K562 (cell line): ENCODE measurements around the gene RRAGD. TPM values are rescaled to one million over a fixed set of nuclear protein-coding genes. Genes with fewer than 3 reads are reported as not detected.

ENCODE experiments used
- ATAC-seq: fragments of 200-7000 bp; cut with Tn5 transposase; 3 replicates; pipeline ENCODE4 v1.9.1; 2020; ENCODE audit warnings: moderate library complexity
- BruUV-seq: library from RNA; stranded (reverse); fragments of 400-500 nt; replicated peaks from 2 replicates; lab custom pipeline; 2021; lab: Mats Ljungman, UMichigan
- CTCF ChIA-PET: fragments of 300-600 bp; formaldehyde crosslinking; extraction: SDS; loops from one replicate; lab custom pipeline; 2021; ENCODE audit warnings: low intra/inter-chr PET ratio; lab: Yijun Ruan, JAX
- POLR2A ChIA-PET: fragments of 300-600, 350-650 bp; sonication (Branson Sonifier 250); formaldehyde crosslinking; extraction: SDS; loops from one replicate; lab custom pipeline; 2021; ENCODE audit warnings: antibody characterized with exemption, inconsistent platforms; lab: Yijun Ruan, JAX
- DNase-seq, 4 experiments: peaks; one replicate each; pipeline versions ENCODE4 v3.0.0 to v3.0.0-alpha.2; 2011 to 2018; ENCODE audit warnings: low spot score in 3 of 4, mixed read lengths in 3 of 4; ENCODE audit errors: extremely low read depth in 1 of 4
- FAIRE-seq: peaks from 2 replicates; lab custom pipeline; 2011; peaks lifted over from hg19 to GRCh38; lab: Jason Lieb, UNC
- H2AFZ ChIP-seq: 2 replicates; pipeline ENCODE4 v1.6.0; 2011; ENCODE audit warnings: low read depth, low read length, control low read depth, inconsistent platforms
- H3K27ac ChIP-seq: fragments of 200-600 bp; 3 replicates; pipeline ENCODE4 v1.8.0; 2011; ENCODE audit warnings: low read depth, mild to moderate bottlenecking, control low read depth, inconsistent platforms, low read length, moderate library complexity, mixed read lengths; ENCODE audit errors: extremely low read depth
- H3K27me3 ChIP-seq, 2 experiments: fragments of 300-600 bp in 1 of 2; 2 replicates in 1 of 2; 3 replicates in 1 of 2; pipeline versions ENCODE4 v1.6.0 to v1.8.0; 2011; ENCODE audit warnings: inconsistent platforms in 2 of 2, low read length in 2 of 2, mild to moderate bottlenecking in 1 of 2, mixed read lengths in 1 of 2, moderate library complexity in 1 of 2; ENCODE audit not compliant: control insufficient read depth in 2 of 2, insufficient read depth in 2 of 2
- H3K36me3 ChIP-seq: fragments of 300-600 bp; 3 replicates; pipeline ENCODE4 v1.8.0; 2011; ENCODE audit warnings: mild to moderate bottlenecking, low read length, inconsistent platforms; ENCODE audit not compliant: control insufficient read depth, insufficient read depth
- H3K4me1 ChIP-seq, 2 experiments: fragments of 200-600 bp in 1 of 2; replicated peaks in 1 of 2; 2 replicates in 1 of 2; 3 replicates in 1 of 2; pipeline versions ENCODE4 v1.5.1 to v1.8.0; 2011; ENCODE audit warnings: inconsistent platforms in 2 of 2, low read length in 2 of 2, mild to moderate bottlenecking in 1 of 2, mixed read lengths in 1 of 2, moderate library complexity in 1 of 2; ENCODE audit not compliant: control insufficient read depth in 2 of 2, insufficient read depth in 2 of 2
- H3K4me2 ChIP-seq: 2 replicates; pipeline ENCODE4 v1.6.1; 2011; ENCODE audit warnings: low read length, control low read depth, inconsistent platforms, mixed read lengths; ENCODE audit not compliant: insufficient read depth
- H3K4me3 ChIP-seq: fragments of 200-600 bp; sonication (generic), shearing (Covaris generic); 2 replicates; pipeline ENCODE4 v1.5.1; 2016; ENCODE audit warnings: control low read depth, inconsistent platforms
- H3K79me2 ChIP-seq: fragments of 200-600 bp; 3 replicates; pipeline ENCODE4 v1.8.0; 2011; ENCODE audit warnings: low read length, inconsistent platforms; ENCODE audit not compliant: control insufficient read depth, insufficient read depth
- H3K9ac ChIP-seq, 2 experiments: 2 replicates each; pipeline versions ENCODE4 v1.6.0 to v1.6.1; 2011; ENCODE audit warnings: low read depth in 2 of 2, low read length in 2 of 2, control low read depth in 1 of 2, inconsistent platforms in 1 of 2, mild to moderate bottlenecking in 1 of 2, mixed read lengths in 1 of 2; ENCODE audit not compliant: insufficient read depth in 1 of 2
- H3K9me1 ChIP-seq: one replicate; pipeline ENCODE4 v1.6.0; 2011; ENCODE audit warnings: inconsistent platforms, mild to moderate bottlenecking, low read length, moderate library complexity; ENCODE audit not compliant: control insufficient read depth, insufficient read depth
- H3K9me3 ChIP-seq: replicated peaks from 2 replicates; pipeline ENCODE4 v1.5.1; 2011; ENCODE audit warnings: low read depth, low read length, inconsistent platforms; ENCODE audit not compliant: control insufficient read depth, insufficient read depth
- H4K20me1 ChIP-seq: replicated peaks from 2 replicates; pipeline ENCODE4 v1.6.1; 2011; ENCODE audit warnings: low read length, inconsistent platforms, mixed read lengths; ENCODE audit not compliant: control insufficient read depth, insufficient read depth
- ADNP ChIP-seq: fragments of 200-800 bp; sonication (Bioruptor generic); IDR thresholded peaks from 2 replicates; pipeline ENCODE4 v1.6.1; 2016; ENCODE audit warnings: missing genetic modification characterization, missing compliant biosample characterization
- BCOR ChIP-seq: fragments of 450-650 bp; IDR thresholded peaks from 2 replicates; pipeline ENCODE4 v1.6.1; 2016
- BHLHE40 ChIP-seq: IDR thresholded peaks from 2 replicates; pipeline ENCODE4 v1.6.1; 2011; ENCODE audit warnings: low read length, improper control_type of control experiment
- HDAC2 ChIP-seq: fragments of 450-650 bp; IDR thresholded peaks from 2 replicates; pipeline ENCODE4 v1.6.1; 2016; ENCODE audit warnings: mild to moderate bottlenecking
- LEF1 ChIP-seq: fragments of 450-650 bp; IDR thresholded peaks from 2 replicates; pipeline ENCODE4 v1.6.1; 2016; ENCODE audit warnings: mild to moderate bottlenecking
- POU5F1 ChIP-seq: fragments of 150-350 bp; IDR thresholded peaks from 2 replicates; pipeline ENCODE4 v1.6.1; 2014; ENCODE audit warnings: borderline replicate concordance, low read length, low read depth, mild to moderate bottlenecking; ENCODE audit not compliant: partially characterized antibody
- RBM25 ChIP-seq: fragments of 200-400 bp; formaldehyde crosslinking; IDR thresholded peaks from 2 replicates; pipeline ENCODE4 v1.6.1; 2018; ENCODE audit warnings: low read length, low read depth, moderate library complexity; ENCODE audit not compliant: severe bottlenecking
- TFAM ChIP-seq: fragments of 250-450 bp; sonication (Bioruptor Pico); conservative IDR thresholded peaks from 2 replicates; pipeline ENCODE4 v1.5.0; 2021; ENCODE audit warnings: mild to moderate bottlenecking, moderate library complexity
- TRIM28 ChIP-seq: fragments of 450-650 bp; IDR thresholded peaks from 2 replicates; pipeline ENCODE4 v1.6.1; 2017
- ZNF311 ChIP-seq: fragments of 250-450 bp; sonication (Bioruptor Pico); IDR thresholded peaks from 2 replicates; pipeline ENCODE4 v1.4.0; 2020; ENCODE audit warnings: mild to moderate bottlenecking, moderate library complexity
- WGBS: fragments of 100-300 bp; shearing (Covaris generic); methylation state at CpG from one replicate; pipeline ENCODE4 v1.1.6; 2016; ENCODE audit warnings: low coverage, mixed read lengths; ENCODE audit not compliant: insufficient coverage; ENCODE audit errors: missing lambda C conversion rate; 5-methylcytosine and 5-hydroxymethylcytosine counted together
- in situ Hi-C: fragments of 300-500 bp; cut with MboI; formaldehyde crosslinking; loops from 4 replicates; pipeline ENCODE4 v1.15.0; 2018; ENCODE audit warnings: inconsistent platforms, mixed read lengths
- intact Hi-C: fragments of 100-400 bp; cut with micrococcal nuclease; formaldehyde crosslinking; loops from 2 replicates; pipeline ENCODE4 v1.14.2; 2022
- polyA plus RNA-seq, 8 experiments: library from polyadenylated mRNA; depleted of rRNA in 4 of 8; stranded (reverse) in 5 of 8; unstranded in 3 of 8; fragments of >200 nt; fragmentation: Nextera tagmentation in 2 of 8; fragmentation: Illumina TruSeq in 1 of 8; extraction: Ambion mirVana in 2 of 8; extraction: Trizol in 1 of 8; gene quantifications; 2 replicates each; pipeline versions ENCODE4 v1.2.1 to v1.2.3, GENCODE V29; 2011 to 2014; ENCODE audit warnings: inconsistent platforms in 1 of 8, missing spikeins in 1 of 8
- total RNA-seq, 7 experiments: library from RNA; depleted of rRNA in 6 of 7; stranded (reverse); fragments of >200 nt in 6 of 7; fragmentation: Illumina TruSeq in 2 of 7; extraction: Trizol in 2 of 7; gene quantifications; 2 replicates each; pipeline versions ENCODE4 v1.2.1 to v1.2.3, GENCODE V29; 2011 to 2021; ENCODE audit warnings: low replicate concordance in 1 of 7
- TF ChIP-seq, protein P1 (sequence below): fragments of 450-650 bp; IDR thresholded peaks from 2 replicates; pipeline ENCODE4 v1.6.1; 2018; ENCODE audit not compliant: partially characterized antibody
- TF ChIP-seq, protein P2 (sequence below): fragments of 450-650 bp; IDR thresholded peaks from 2 replicates; pipeline ENCODE4 v1.6.1; 2016; ENCODE audit warnings: missing biosample characterization, missing genetic modification characterization

The RRAGD gene
- total and polyA plus RNA-seq, 9 of the 15 experiments (the other 6 are each of a cell fraction or from before 2014, with no cell fraction given), result 0.03 to 0.07 (median 0.04) TPM; not detected in 6

DNA sequence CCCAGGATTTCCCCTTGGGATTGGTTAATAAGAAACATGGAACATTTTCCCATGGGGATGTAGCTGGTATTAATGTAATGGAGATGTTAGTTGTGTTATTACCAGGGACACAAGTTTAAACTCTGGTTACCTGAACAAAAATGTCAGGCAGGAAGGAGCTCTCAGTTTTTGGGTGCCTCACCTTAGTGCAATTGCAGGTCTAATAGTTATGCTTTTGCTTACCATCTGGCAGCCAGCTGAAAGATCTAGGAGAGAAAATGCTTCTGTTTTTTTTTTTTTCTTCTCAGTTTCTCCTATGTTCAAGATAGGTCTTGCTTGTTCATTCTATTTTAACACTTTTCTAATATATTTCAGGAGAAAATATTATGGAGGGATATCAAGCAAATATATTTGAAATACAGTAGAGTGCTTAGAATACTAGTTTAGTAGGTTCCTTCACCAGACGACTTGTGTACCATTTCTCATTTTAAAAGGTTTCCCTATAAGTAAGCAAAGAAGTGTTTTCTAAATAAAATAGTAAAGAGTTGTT is 55.4 kb downstream of the RRAGD start (continued):
- TF ChIP-seq, protein P1, sequence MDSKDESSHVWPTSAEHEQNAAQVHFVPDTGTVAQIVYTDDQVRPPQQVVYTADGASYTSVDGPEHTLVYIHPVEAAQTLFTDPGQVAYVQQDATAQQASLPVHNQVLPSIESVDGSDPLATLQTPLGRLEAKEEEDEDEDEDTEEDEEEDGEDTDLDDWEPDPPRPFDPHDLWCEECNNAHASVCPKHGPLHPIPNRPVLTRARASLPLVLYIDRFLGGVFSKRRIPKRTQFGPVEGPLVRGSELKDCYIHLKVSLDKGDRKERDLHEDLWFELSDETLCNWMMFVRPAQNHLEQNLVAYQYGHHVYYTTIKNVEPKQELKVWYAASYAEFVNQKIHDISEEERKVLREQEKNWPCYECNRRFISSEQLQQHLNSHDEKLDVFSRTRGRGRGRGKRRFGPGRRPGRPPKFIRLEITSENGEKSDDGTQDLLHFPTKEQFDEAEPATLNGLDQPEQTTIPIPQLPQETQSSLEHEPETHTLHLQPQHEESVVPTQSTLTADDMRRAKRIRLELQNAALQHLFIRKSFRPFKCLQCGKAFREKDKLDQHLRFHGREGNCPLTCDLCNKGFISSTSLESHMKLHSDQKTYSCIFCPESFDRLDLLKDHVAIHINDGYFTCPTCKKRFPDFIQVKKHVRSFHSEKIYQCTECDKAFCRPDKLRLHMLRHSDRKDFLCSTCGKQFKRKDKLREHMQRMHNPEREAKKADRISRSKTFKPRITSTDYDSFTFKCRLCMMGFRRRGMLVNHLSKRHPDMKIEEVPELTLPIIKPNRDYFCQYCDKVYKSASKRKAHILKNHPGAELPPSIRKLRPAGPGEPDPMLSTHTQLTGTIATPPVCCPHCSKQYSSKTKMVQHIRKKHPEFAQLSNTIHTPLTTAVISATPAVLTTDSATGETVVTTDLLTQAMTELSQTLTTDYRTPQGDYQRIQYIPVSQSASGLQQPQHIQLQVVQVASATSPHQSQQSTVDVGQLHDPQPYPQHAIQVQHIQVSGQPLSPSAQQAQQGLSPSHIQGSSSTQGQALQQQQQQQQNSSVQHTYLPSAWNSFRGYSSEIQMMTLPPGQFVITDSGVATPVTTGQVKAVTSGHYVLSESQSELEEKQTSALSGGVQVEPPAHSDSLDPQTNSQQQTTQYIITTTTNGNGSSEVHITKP, result no peak

DNA sequence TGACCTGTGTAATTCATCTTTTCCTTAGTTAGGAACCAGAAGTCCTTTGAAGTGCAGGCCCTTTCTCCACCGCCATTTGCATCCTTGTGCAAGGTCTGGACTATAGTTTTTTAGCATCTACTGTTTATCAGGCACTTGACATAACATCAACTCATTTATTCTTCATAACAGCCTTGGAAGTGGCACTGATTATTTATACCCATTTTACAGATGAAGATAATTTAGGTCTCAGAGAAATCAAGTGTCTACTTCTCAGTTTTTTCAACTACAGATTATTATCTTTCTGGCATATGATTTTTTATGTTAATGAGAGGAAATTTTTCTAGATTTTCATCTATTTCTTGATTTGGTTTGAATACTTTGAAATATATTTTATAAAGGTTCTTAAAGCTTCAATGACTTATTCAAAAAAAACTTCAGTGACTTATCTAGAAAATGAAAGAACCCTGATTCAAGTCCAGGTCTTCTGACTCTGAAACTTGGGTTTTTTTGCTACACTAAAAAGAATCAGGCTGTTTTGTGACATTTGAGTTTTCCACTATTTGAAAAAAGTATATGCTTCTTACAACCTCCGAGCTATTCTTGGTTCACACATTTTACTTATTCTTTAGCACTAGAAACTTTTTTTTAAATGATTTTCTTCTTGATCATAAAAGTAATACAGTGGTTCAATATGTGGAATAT is 56.4 kb downstream of the RRAGD start:
- BruUV-seq, result no TSS peak
- Histone ChIP-seq H3K9ac (no peak overlapping the region), H3K4me1 (peaks cover 5 to 19% of the 10 kb centered on the region in 2 experiments; a peak in 3 of 5 replicates), H3K4me2 (no peak overlapping the region), H3K4me3 (no peak overlapping the region), H3K27ac (no peak overlapping the region), H3K79me2 (peaks cover 24% of the 10 kb centered on the region), H2AFZ (no peak overlapping the region), H3K36me3 (no peaks in the 10 kb centered on the region), H3K9me3 (no peaks in the 10 kb centered on the region), H3K27me3 (no peaks in the 10 kb centered on the region), H4K20me1 (no peaks in the 10 kb centered on the region), H3K9me1 (no peaks in the 10 kb centered on the region)
- in situ Hi-C loops (no loop called here), intact Hi-C loops (no loop called here)
- ChIA-PET POLR2A (interaction anchor here (1.3 kb wide), 1 partner anchor 17 kb away, joined by 4 read pairs; no protein-coding TSS in a partner anchor), CTCF (no interaction called here)
- DNase-seq (no peak), ATAC-seq (no peak), FAIRE-seq (no peak)
- 26% methylated on average over 2 of the region's 2 CpGs for WGBS
- TF ChIP-seq ADNP (tag) (peak; percentile 68; the same call in 1 of the 2 replicates), POU5F1 (no peak), ZNF311 (CRISPR knock-in tag) (no peak), LEF1 (no peak), TRIM28 (no peak), TFAM (no peak), BHLHE40 (no peak), RBM25 (peak; percentile 70), BCOR (peak; percentile 50; the same call in 1 of the 2 replicates), HDAC2 (no peak)
- TF ChIP-seq, protein P2, sequence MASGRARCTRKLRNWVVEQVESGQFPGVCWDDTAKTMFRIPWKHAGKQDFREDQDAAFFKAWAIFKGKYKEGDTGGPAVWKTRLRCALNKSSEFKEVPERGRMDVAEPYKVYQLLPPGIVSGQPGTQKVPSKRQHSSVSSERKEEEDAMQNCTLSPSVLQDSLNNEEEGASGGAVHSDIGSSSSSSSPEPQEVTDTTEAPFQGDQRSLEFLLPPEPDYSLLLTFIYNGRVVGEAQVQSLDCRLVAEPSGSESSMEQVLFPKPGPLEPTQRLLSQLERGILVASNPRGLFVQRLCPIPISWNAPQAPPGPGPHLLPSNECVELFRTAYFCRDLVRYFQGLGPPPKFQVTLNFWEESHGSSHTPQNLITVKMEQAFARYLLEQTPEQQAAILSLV, result no peak
